AG04449 (cell line): ENCODE measurements around the gene PRELID1.

ENCODE experiments used
- CTCF ChIA-PET: fragments of 350-600 bp; formaldehyde crosslinking; extraction: SDS; loops from one replicate; lab custom pipeline; 2021; ENCODE audit warnings: antibody characterized with exemption; lab: Yijun Ruan, JAX
- POLR2A ChIA-PET: fragments of 400-600, 350-600 bp; formaldehyde crosslinking; extraction: SDS; loops from one replicate; lab custom pipeline; 2020; ENCODE audit warnings: antibody characterized with exemption, inconsistent platforms; lab: Yijun Ruan, JAX
- DNase-seq: peaks from one replicate; pipeline ENCODE4 v3.0.0-alpha.2; 2010; ENCODE audit warnings: low read depth, low spot score
- H3K4me3 ChIP-seq: 2 replicates; pipeline ENCODE4 v1.5.1; 2011; ENCODE audit warnings: low read depth, mild to moderate bottlenecking, control low read depth, low read length
- TF ChIP-seq, protein P1 (sequence below): IDR thresholded peaks from one replicate; pipeline ENCODE4 v1.5.1; 2011; ENCODE audit warnings: mild to moderate bottlenecking, moderate library complexity, low read length, control low read depth, inconsistent platforms; ENCODE audit not compliant: insufficient read depth; ENCODE audit errors: missing control alignments

Gene PRELID1

DNA sequence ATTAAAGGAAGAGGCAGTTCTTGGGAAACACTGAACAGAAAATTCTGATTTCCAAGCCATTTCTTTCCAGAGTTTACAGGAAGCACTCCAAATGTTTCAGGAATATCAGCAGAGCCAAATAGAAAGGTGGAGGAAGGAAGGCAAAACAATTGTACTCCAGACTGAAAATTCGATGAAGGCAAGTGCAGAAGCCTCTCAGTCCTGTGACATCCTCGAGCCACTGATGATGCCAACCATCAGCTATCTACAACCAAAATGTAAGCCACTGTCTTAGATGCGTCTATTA, 45.7 kb downstream of the PRELID1 start:
- no peak overlapping the region for H3K4me3 ChIP-seq
- TF ChIP-seq, protein P1, sequence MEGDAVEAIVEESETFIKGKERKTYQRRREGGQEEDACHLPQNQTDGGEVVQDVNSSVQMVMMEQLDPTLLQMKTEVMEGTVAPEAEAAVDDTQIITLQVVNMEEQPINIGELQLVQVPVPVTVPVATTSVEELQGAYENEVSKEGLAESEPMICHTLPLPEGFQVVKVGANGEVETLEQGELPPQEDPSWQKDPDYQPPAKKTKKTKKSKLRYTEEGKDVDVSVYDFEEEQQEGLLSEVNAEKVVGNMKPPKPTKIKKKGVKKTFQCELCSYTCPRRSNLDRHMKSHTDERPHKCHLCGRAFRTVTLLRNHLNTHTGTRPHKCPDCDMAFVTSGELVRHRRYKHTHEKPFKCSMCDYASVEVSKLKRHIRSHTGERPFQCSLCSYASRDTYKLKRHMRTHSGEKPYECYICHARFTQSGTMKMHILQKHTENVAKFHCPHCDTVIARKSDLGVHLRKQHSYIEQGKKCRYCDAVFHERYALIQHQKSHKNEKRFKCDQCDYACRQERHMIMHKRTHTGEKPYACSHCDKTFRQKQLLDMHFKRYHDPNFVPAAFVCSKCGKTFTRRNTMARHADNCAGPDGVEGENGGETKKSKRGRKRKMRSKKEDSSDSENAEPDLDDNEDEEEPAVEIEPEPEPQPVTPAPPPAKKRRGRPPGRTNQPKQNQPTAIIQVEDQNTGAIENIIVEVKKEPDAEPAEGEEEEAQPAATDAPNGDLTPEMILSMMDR: no peak
- POLR2A ChIA-PET: interaction anchor here (1.1 kb wide), 1 partner anchor 123 kb away, joined by 3 read pairs; no protein-coding TSS in a partner anchor
- DNase-seq: no peak
- CTCF ChIA-PET: interaction anchor here (0.6 to 4.5 kb wide), 4 partner anchors 18 to 54 kb away, joined by 3 to 26 read pairs (median 12); no protein-coding TSS in a partner anchor

DNA sequence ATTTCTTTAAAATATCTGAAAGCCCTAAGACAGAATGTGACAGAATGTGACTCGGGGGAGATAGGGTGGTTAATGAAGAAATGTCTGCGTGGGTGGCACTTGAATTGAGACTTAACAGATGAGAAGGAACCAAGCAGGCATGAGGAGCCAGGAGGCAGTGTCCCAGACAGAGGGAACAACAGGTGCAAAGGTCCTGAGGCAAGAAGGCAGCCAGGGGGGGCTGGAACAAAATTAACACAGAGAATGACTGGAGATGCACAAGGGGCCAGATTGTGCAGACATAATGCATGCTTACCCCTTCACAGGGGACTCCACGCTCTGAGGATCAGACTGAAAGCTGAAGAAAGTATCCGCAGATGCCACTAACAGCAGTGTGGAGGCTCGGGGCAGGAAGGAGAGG, 46.2 kb downstream of the PRELID1 start:
- DNase-seq: no peak
- ChIA-PET CTCF (interaction anchor here (1.0 to 4.5 kb wide), 3 partner anchors 41 to 237 kb away, joined by 4 to 26 read pairs (median 21); no protein-coding TSS in a partner anchor), POLR2A (no interaction called here)
- H3K4me3 ChIP-seq: peak overlapping the region; percentile 97
- TF ChIP-seq, protein P1: no peak

DNA sequence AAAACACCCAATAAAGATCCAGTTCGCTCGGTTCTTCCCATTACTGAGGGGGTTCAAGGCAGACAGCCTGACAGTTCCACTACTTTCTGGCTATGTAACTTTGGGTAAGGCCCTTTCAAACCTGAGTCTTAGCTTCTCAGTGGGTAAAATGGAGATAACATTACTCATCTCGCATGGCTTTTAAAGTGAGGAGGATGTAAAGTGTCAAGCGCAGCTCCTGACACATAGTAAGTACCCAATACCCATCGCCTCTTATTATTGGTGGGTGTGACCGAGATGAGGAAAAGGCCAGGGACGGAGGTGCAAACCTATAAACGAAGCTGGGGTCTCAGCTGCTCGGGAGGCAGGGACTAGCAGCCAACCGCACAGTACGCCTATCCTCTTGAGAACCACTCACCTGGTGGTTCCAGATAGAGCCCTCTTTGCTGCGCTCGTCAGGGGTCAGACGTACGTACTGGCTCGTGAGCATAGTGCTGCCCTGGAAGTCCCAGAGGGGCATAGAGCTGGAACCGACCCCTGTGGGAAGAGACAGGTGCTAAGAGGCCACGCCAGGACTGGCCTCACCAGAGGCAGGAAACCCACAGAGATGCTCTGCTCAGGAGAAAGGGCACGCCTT, 47.3 kb downstream of the PRELID1 start:
- ChIA-PET POLR2A (interaction anchor here (0.7 to 1.6 kb wide), 3 partner anchors 10 to 39 kb away, joined by 3 to 4 read pairs (median 4); no protein-coding TSS in a partner anchor), CTCF (interaction anchor here (1.0 to 6.9 kb wide), 9 partner anchors 9 to 238 kb away, joined by 4 to 58 read pairs (median 11); no protein-coding TSS in a partner anchor)
- TF ChIP-seq, protein P1: no peak
- H3K4me3 ChIP-seq: peak overlapping the region; percentile 97
- no peak for DNase-seq

DNA sequence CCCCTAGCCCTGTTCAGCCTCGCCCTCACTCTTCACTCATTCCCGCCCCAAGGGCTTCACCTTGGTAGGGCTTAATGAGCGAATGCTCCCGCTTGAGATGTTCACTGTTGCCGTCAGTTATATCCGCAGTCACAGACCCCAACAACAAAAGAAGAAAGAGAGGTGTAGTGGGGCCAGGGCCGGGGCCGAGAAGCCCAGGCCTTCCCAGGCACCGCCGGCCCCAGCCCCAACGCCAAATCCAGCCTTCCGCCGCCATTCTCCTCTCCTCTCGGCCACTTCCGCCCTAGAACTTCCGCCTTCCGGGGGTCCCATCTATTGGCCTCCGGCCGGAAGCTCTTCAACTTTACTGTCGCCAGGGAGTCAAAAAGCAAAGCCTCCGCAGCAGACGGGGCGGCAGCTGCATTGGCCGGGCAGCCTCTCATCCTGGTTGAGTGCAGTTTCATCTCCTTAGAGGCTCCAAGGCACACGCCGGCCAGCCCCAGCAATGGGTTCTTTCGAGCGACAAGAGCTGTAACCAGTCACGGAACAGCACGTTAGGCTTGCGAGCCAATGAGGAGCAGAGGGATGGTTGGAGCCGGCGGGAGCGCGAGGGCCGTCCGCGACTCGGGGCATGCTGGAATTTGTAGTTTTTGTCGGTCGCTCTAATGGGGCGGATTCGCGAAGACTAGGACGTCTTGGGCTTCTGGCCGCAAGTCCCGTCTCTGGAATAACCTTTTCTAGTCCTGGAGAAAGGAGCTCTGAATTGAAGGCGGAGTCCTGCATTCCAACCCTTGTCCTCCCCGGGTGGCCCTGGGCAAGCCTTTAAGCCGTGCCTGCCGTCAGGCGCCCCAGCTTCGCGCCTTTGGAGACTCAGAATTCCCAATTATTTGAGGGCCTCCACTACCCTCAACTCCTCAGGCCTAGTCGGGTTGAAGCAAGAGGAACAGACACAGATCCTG, 48.1 kb downstream of the PRELID1 start, which contains the start of gene LMAN2:
TSS of gene LMAN2 (minus strand) at position 277 of the 938 bp plus-strand sequence. CDS start at position 256, 21 bp downstream.
- DNase-seq: peak; percentile 80
- TF ChIP-seq, protein P1: no peak
- CTCF ChIA-PET: interaction anchor here (0.6 to 6.9 kb wide), 17 partner anchors 10 to 237 kb away, joined by 3 to 58 read pairs (median 6); no protein-coding TSS in a partner anchor

DNA sequence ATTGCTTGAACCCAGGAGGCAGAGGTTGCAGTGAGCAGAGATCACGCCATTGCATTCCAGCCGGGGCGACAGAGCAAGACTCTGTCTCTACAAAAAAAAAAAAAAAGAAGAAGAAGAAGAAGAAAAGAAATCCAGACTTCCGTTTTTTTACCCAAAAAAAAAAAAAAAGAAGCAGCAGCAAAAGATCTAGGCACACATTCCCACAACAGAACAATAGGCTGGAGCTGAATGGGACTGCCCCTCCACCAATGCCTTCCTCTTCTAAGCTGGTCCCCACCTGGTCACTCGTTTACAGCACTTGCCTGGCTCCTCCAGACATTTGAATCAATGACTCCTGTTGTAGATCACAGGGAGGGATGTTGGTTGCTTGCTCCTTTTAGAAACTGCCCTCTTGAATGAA, 49.5 kb downstream of the PRELID1 start:
- ChIA-PET CTCF (interaction anchor here (0.5 to 6.9 kb wide), 5 partner anchors 13 to 239 kb away, joined by 3 to 58 read pairs (median 7); no protein-coding TSS in a partner anchor), POLR2A (no interaction called here)
- no peak overlapping the region for H3K4me3 ChIP-seq
- TF ChIP-seq, protein P1: no peak
- DNase-seq: no peak

More for the DNA sequence above, 48.1 kb downstream of the PRELID1 start, which contains the start of gene LMAN2:
- H3K4me3 ChIP-seq: peak within 1 kb of the TSS; percentile 97
- POLR2A ChIA-PET: interaction anchor here (0.8 to 1.6 kb wide), 7 partner anchors 9 to 38 kb away, joined by 3 to 6 read pairs (median 3); no protein-coding TSS in a partner anchor

DNA sequence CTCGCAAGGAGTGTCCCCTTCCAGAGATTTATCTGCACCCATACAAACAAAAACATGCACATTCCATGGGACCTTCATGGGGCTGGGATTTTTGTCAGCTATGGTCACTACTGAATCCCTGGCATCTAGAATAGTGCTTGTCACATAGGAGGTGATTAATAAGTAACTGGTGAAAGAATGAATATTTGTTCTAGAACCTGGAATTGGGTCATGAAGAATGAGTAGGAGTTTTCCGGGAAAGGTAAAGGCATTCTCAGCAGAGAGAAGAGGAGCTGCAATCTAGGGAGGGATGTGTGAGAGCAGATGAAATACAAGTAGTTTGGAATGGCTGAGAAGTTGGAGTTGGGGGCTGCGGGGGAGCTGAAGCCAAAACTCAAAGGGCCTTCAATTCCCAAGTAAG, 50.7 kb downstream of the PRELID1 start:
- POLR2A ChIA-PET: no interaction called here
- CTCF ChIA-PET: interaction anchor here (1.0 to 6.9 kb wide), 4 partner anchors 12 to 37 kb away, joined by 3 to 58 read pairs (median 6); no protein-coding TSS in a partner anchor
- H3K4me3 ChIP-seq: no peak overlapping the region

More for the DNA sequence above, 50.7 kb downstream of the PRELID1 start:
- DNase-seq: no peak
- TF ChIP-seq, protein P1: no peak
